Measurements from ENCODE around the gene MRPS34.

DNA sequence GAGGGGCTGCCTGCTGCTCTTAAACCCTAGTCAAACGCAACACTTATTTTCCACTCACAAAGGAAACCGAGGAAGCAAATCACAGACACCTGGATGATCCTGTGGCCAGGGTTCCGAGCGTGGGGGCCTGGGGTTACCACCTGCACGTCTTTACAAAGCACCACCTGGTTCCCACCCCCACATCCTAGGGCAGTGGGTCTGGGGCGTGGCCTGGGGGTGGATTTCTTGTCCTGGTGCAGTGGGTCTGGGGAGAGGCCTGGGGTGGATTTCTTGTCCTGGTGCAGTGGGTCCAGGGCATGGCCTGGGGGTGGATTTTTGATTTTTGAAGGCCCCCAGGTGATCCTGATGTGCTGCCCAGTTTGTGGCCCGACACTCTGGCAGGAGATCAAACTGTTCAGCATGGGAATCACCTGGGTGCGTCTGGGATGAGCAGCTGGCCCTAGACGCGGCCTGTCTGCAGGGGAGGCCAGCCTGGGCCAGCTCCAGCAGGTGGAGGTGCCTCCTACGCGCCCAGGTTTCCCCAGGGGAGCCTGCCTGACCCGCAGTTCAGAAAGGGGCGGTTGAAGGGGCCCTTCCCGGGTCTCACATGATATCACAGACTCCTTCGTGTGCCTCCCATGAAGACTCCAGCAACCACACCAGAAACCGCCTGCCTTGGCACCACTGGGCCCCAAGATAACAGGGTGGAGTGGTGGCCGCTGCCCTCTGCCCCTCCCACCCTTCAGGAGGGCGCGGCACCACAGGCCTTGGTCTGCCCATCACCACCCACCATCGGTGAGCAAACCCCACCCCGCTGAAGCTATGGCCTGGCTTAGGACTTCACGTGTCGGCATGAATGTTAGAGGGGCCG is 47.4 kb upstream of the MRPS34 start:
- TF ChIP-seq POLR2A (IDR thresholded peaks at IDR 0.05; ENCODE audit: low read length) (peak; percentile 77), GATA1 (IDR thresholded peaks at IDR 0.05; ENCODE audit: low read depth, low read length) (no peak)

Measured in erythroblast (primary cell).